ENCODE measurements around the gene LARGE2. TPM values are rescaled to one million over a fixed set of nuclear protein-coding genes. Genes with fewer than 3 reads are reported as not detected.

Gene LARGE2
- total RNA-seq, 1 experiment from 2014 or later = 108 TPM

GRCh38 chr11:45910623-45911022 lies 11.8 kb upstream of the LARGE2 start:
- Histone ChIP-seq H3K18ac (ENCODE audit: insufficient read length, low read depth, low read length) (no peak overlapping the region), H3K23me2 (ENCODE audit: insufficient read length, low read depth, low read length, poor library complexity, severe bottlenecking) (no peaks in the 10 kb centered on the region), H4K91ac (ENCODE audit: insufficient read length, low read depth, low read length) (no peak overlapping the region), H3K9me3 (ENCODE audit: control insufficient read depth, low read depth, low read length) (no peaks in the 10 kb centered on the region), H3K79me1 (ENCODE audit: insufficient read depth, low read depth, low read length, poor library complexity, severe bottlenecking) (no peaks in the 10 kb centered on the region), H3K27ac (ENCODE audit: insufficient read length, low read depth, low read length) (no peak overlapping the region), H2BK5ac (ENCODE audit: insufficient read length, low read length) (no peak overlapping the region), H3K56ac (ENCODE audit: insufficient read length, low read depth, low read length) (no peak overlapping the region), H3K9ac (ENCODE audit: extremely low read depth, insufficient read length, low read length) (no peak overlapping the region), H2BK20ac (ENCODE audit: low read depth, low read length, poor library complexity, severe bottlenecking) (no peak overlapping the region), H2AK5ac (ENCODE audit: insufficient read length, low read length) (no peak overlapping the region), H4K8ac (replicated peaks; ENCODE audit: insufficient read length, low read depth, low read length) (no peak overlapping the region), H2BK15ac (ENCODE audit: low read depth, low read length) (no peak overlapping the region), H3K27me3 (ENCODE audit: insufficient read depth, low read length) (no peaks in the 10 kb centered on the region), H3K14ac (ENCODE audit: insufficient read depth, low read length) (no peak overlapping the region), H2AFZ (ENCODE audit: low read length) (no peak overlapping the region), H3K23ac (ENCODE audit: insufficient read length, low read depth, low read length) (no peak overlapping the region), H4K5ac (ENCODE audit: insufficient read length, low read depth, low read length) (no peak overlapping the region), H3K79me2 (ENCODE audit: insufficient read depth, low read length) (no peaks in the 10 kb centered on the region), H2BK12ac (ENCODE audit: insufficient read length, low read depth, low read length) (no peak overlapping the region), H3T11ph (ENCODE audit: low read length) (no peak overlapping the region), H3K4me1 (ENCODE audit: insufficient read depth, low read length) (no peaks in the 10 kb centered on the region), H2BK120ac (ENCODE audit: low read depth, low read length, poor library complexity, severe bottlenecking) (no peak overlapping the region), H3K4me2 (ENCODE audit: insufficient read depth, insufficient read length, low read length) (no peak overlapping the region), H4K20me1 (ENCODE audit: control insufficient read depth, insufficient read depth, insufficient read length) (no peaks in the 10 kb centered on the region), H3K4ac (ENCODE audit: low read depth, low read length) (no peak overlapping the region)
- TF ChIP-seq CTCF (conservative IDR thresholded peaks at IDR 0.05) = no peak
- Mint-ChIP-seq H3K4me1 (peaks cover 2 to 4% of the 10 kb centered on the region in 2 experiments; a peak in 2 of 4 replicates), H3K9me3 (no peaks in the 10 kb centered on the region), H3K36me3 (ENCODE audit: insufficient read depth in 1 of 3, low read depth in 3 of 3) (peaks cover 9 to 32% (median 30%) of the 10 kb centered on the region in 3 experiments), H3K27me3 (ENCODE audit: low read depth) (no peaks in the 10 kb centered on the region), H3K27ac (no peak overlapping the region; a peak in 1 of 7 replicates), H3K4me3 (no peak overlapping the region)
- DNase-seq = no peak
- no CpG with 5 or more reads among the region's 9 CpGs for WGBS (ENCODE audit: extremely low coverage, insufficient read length, low lambda C conversion rate)
